GM19328 (cell line): ENCODE results near the gene CCDC102A.

Experiments used
- ATAC-seq: cut with Tn5 transposase; IDR thresholded peaks from one replicate; pipeline ENCODE4 v1.9.1; 2021; ENCODE audit warnings: mild to moderate bottlenecking, moderate library complexity; ENCODE audit not compliant: unreplicated experiment

CCDC102A gene

DNA sequence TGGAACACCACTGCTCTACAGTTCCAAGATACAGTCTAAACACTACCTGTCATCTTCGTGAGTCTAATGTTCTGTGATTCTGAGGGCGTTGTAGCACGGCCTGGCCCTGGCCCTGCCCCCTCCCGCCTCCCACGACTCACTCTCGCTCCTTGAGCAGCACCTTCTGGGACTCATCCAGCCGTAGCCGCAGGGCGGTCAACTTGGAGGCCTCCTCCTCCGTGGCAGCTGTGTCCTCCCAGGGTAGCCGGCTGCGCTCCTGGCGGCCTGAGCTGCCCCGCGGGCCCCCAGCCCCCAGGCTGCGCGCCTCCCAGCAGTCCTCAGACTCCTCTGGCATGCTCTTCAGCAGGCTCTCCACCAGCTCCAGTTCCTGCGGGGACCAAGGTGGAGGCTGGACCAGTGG, 10.6 kb downstream of the CCDC102A start:
- ATAC-seq: no peak

DNA sequence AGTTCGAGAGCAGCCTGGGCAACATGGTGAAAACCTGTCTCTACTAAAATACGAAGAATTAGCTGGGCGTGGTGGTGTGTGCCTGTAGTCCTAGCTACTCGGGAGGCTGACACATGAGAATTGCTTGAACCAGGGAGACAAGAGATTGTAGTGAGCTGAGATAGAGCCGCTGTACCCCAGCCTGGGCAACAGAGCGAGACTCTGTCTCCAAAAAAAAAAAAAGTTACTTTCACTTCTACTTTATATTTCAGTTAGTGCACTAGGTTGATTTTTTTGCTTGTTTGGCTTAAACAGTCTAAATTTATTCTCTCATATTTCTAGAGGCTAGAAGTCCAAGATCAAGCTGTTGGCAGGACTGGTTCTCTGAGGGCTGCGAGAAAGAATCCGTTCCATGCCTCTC, 13.4 kb downstream of the CCDC102A start:
- no peak for ATAC-seq

DNA sequence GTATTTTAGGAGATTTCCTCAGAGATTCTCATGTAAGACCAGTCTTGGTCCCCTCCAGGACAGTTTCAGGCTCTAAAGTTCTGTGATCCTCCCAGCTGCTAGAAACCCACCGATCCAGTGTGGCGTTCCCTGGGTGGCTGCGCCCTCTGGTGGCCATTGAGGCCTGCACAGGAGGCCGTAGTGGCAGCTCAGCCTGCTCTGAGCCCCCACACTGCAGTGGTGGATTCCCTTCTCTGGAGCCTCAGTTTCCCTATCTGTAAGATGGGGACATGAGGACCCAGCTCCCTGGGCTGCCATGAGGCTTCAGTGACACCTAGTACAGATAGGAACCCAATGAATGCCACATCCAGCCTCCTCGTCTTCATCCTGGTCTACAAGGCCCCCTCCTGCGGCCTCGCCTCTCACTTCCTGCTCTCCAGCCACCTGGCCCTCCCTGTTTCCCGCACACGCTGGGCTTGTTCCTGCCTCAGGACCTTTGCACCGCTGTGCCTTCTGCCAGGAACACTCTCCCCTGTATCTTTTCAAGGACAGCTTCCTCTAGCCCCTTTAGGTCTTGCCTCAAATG, 16.5 kb downstream of the CCDC102A start:
- ATAC-seq: peak; percentile 50

DNA sequence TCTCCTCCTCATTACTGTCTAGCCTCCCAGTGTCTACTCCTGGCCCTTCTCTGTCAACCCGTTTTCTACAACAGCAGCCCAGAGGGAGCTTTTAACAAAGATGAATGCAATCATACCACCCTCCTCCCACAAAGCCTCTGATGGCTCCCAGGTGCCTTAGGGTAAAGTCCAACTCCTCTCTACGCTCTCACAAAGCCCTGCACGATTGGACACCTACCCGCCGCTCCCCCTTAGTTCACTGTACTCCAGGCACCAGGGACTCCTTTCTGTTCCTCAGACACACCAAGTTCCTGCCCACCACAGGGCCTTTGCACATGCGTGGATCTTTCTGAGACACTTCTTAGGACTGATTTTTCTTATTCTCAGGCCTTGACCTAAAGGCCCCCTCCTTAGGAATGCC, 17.4 kb downstream of the CCDC102A start:
- no peak for ATAC-seq

DNA sequence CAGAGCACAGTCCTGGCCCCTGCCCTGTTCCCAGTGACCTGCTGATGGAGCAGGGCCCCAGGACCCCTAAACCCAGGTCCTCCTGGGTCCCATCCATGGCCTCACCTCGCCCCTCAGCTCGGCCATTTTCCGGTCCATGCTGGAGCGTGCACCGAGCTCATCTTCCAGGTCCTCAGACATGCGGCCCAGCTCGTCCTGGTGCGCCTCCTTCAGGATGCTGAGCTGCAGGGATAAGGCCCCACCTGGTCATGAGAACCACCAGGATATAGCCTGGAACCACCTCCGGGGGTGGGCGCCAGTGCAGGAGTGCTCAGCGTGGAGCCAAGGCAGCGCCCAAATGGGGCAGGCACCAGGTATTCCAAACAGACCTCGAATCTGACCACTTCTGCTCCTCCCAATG, 17.9 kb downstream of the CCDC102A start:
- no peak for ATAC-seq

DNA sequence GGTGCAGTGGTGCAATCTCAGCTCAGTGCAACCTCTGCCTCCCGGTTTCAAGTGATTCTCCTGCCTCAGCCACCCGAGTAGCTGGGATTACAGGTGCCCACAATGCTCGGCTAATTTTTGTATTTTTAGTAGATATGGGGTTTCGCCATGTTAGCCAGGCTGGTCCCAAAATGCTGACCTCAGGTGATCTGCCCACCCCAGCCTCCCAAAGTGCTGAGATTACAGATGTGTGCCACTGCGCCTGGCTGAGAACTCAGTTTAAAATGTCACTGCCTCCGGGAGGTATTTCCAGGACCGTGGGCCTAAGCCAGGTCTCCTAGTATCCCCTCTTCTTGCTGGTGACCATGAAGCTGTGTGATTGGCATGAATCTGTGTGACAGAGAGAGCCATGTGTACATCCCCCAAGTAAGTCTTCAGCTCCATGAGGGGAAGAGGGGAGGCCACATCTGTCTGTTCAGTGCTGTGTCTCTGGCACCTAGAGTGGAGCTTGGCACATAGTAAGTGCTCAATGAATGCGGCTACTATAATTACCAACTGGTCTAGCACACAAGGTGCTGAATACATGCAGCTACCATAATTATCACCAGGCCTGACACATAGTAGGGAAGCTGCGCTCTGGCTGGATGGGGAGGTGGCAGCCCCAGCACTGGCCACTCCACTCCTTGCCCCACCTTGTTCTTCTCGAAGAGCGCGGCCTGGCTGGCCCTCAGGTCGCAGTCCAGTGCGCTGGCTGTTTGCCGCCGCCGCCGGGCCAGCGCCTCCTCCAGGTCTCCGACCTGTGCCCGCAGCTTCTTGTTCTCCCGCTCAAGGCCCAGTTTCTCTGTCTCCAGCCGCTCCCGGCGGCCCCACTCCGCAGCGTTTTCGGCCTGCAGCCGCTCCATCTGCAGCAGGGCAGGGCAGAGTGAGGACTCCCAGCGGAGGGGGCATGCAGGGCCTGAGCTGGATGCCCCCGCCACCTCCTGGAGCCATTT, 18.7 kb downstream of the CCDC102A start:
- no peak for ATAC-seq

DNA sequence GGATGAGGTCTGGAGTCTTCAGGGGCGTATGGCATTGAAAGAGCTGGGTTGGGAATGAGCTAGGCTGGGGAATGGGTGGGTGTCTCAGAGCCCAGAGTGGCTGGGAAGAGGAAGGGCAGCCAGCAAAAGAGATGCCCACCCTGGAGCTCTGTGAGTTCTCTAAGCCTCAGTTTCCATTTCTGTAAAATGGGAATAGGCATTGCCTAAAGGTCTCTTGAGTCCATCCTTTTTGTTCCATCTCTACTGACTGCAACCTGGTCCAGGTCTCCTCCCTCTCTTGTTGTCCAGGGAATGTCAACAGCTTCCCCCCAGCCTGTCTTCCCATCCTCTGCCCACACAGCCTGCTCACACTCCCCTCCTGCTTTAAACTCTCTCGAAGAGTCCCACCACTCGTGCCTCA, 19.6 kb downstream of the CCDC102A start:
- no peak for ATAC-seq

DNA sequence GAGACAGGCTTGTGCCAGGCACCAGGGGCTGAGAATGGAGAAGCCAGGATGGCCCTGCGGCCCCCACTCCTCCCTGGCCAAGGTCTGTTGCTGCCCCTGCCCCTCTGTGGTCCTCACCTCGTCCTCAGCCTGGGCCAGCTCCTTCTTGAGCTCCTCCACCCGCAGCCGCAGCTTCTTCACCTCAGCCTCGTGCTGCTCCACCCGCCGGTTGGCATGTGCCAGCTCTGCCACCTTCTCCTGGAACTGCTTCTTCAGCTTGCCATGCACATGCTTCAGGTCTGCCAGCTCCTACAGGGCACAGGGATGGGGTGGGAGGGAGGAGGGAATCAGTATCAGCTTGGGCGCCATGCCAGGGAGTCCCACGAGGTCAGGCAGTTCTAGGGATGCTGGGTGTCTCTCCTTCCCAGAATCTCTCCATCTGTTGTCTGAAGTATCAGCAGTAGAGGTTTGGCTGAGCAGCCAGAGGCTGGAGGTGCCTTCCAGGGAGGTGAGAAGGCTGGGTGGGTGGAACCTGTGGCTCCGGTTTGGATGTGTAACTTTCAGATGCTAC, 20.1 kb downstream of the CCDC102A start:
- no peak for ATAC-seq

DNA sequence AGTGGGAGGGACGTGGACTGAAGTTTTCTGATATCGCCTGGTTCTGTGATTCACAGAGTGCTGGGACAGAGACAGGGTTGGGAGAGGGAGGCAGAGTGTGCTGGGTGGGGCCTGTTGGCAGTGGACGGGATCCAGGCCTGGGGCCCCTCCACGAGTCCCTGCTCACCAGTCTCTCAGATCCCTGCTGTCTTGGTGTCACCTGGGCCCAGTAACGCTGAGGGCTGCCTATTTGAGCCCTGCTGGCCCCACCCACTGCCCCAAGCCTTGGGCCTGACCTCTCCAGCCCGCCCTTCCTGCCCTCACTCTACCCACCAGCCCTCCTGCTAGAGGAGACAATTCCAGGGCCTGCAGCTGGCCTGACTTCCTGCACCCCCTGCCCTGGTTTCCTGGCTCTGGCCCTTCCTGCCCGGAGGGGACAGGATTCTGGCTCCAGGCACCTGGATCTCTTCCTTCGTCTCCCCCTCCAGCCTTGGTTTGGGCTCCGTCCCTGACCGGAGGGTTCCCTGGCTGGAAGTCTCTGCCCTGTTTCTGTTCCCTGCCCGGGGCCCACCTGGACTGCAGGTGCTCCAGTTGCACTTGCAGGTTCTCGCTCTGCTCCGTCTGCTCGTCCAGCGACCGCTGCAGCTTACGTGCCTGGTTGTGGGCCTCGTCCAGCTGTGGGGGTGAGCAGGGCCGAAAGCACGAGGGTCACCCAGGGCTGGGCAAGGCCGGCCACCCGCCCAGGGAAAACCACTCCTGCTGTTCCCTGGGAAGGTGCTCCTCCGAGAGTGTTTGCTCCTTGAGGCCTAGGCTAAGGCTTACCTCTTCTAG, 21.4 kb downstream of the CCDC102A start:
- no peak for ATAC-seq

DNA sequence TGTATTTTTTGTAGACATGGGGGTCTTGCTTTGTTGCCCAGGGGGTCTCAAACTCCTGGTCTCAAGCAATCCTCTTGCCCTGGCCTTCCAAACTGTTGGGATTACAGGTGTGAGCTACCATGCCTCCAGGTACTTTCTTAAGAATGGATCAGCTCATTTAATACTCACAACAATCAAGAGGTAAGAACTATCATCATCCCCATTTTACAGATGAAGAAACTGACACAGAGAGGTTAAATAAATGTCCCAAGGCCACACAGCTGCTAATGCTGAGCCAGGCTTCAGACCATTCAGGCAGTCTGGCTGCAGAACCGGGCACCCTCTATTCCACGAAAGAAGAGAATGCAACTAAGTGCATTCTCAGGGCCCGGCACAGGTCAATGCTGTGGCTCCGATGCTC, 22.0 kb downstream of the CCDC102A start:
- no peak for ATAC-seq

DNA sequence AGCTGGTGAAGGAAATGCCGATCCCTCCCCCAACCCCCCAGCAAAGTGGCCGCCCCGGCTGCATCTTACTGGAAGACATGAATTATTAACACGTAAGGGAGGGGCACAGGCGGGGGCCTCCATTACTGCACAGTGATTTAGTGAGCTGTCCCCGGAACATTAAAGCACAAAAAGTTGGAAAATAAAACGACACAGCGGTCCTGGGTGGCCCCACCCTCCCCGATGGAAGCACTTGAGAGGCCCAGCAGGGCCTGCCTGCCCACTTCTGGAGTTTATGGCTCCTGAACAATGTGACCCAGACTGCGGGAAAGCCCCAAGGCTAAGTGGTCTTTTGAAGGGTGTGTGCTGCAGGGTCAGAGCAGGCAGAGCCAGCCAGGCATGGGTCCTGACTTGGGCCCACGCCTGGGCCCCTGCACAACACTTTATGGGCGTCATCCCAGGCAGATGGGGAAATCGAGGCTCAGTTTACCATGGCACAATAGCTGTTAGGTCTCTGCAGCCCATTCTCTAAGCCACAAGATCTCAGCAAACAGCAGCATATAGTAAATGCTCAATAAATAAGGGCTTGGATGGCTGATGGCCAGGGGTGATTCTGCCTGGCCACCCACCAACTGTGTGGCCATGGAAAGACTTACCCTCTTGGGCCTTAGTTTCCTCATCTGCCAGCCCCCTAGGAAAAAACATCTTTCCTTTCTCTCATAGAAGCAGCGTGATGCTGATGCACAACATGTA, 22.8 kb downstream of the CCDC102A start:
- ATAC-seq: no peak

DNA sequence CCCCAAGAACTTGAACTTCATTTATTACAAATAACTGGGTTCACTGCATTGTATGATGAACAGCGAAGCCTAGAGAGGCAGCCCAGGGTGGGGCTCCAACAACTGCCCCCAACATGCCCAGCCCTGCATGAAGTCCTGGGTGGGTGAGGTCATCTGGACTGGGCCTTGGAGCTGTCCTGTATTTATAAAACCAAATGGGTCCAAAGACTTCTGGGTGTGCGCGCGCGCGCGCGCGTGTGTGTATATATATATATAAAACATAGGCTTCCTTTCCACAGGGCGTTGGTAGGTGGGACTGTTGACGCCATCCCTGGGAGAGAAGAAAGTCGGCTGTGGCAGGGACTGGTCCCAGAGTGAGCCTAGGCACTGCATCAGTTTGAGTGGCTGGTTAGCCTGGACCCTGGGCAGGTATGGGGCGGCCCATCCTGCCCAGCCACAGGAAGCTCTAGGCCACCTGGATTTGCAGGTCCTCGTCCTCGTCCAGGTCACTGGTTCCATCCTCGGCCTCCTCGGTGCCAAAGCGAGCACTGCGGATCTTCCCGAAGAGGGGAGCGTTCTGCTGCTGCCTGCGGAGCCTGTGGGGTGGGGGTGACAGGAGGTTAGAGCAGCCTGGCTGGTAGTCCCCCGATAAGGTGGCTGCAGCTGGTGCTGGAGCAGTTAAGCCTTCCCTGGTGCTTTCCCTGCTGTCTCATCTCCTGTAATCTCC, 23.9 kb downstream of the CCDC102A start:
- no peak for ATAC-seq

DNA sequence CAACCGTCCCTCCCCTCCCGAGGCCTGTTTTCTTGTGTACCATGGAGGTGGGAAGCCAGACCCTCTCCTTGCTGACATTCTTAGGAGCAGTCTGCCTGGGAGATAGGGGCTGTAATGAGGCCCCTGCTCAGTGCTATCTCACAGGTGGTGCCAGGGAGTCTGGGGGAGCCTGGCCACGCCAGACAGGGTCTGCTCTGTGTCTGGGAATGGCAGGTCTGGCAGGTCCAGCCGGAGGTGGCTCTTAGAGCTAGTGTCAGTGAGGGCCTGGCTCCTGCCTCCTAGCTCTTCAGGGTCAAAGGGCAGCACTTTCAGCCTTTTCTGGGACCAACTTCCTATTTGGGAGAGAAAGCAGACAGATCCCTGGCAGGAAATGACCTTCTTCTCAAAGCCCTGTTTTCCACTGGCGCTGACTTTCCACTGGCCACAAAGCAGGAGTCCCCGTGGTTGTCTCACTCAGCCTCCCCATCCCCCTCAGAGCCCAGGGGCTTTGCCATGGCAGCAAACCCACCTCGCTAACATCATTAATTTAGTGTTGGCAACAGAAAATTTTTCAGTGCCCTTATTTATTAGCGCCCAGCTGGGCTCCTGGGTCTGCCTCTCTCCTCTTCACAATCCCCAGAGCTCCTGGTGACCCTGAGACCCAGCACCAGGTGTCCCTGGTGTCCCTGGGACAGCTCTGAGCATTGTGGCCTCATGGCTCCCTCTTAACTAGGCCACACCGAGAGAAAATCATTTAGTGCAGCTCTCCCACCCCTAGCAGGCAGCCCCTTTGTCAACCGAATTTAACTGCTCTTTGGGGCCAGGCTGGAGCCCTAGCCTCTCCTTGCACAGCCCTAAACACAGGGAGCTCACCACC, 26.1 kb downstream of the CCDC102A start:
- ATAC-seq: no peak

DNA sequence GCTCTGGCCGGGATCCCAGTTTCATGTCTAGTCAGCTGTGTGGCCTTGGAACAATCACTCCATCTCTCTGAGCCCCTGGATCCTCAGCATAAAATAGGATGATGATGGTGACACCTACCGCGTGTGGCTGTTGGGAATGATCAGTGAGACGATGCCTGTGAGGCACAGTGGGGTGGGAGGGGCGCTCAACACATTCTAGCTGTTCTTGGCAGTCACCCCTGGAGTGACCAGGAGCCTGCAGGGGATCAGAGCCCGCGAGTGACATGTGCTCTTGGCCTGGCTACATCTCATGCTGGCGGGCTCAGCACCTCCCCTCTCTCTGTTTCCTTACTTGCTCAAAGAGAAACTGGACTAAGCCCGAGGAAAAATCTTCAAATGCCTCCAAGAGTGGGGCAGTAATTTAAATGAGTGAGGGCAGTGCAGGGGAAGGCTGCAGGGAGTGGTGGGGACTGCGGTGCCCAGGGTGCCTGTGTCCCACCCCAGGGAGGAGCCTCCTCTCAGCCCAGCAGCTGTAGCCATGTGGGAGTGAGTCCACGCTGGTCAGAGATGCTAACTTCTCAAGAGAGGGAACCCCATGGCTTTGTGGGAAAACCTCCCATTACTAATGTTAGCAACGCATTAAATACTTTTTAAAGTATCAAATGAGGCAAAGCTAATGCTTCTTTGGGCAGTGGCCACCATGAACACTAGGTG, 27.0 kb downstream of the CCDC102A start:
- no peak for ATAC-seq

DNA sequence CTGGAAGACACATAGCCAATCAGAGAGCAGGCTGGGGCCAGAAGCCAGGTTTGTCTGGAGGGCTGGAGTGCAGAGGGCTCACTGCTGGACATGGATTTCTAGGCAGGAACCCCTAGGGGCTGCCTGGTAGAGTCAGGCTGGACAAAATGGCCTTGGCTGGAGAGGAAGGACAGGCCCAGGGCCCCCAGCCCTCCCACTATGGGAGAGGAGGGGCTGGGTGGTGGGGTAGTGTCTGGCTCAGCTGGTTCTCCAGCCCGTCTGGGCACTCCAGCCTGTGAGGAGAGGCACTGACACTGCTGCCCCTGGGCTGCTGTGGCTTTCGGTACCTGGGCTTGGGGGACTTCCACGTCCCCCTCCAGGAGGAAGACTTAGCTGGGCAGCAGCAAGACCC, 28.3 kb downstream of the CCDC102A start:
- ATAC-seq: no peak

DNA sequence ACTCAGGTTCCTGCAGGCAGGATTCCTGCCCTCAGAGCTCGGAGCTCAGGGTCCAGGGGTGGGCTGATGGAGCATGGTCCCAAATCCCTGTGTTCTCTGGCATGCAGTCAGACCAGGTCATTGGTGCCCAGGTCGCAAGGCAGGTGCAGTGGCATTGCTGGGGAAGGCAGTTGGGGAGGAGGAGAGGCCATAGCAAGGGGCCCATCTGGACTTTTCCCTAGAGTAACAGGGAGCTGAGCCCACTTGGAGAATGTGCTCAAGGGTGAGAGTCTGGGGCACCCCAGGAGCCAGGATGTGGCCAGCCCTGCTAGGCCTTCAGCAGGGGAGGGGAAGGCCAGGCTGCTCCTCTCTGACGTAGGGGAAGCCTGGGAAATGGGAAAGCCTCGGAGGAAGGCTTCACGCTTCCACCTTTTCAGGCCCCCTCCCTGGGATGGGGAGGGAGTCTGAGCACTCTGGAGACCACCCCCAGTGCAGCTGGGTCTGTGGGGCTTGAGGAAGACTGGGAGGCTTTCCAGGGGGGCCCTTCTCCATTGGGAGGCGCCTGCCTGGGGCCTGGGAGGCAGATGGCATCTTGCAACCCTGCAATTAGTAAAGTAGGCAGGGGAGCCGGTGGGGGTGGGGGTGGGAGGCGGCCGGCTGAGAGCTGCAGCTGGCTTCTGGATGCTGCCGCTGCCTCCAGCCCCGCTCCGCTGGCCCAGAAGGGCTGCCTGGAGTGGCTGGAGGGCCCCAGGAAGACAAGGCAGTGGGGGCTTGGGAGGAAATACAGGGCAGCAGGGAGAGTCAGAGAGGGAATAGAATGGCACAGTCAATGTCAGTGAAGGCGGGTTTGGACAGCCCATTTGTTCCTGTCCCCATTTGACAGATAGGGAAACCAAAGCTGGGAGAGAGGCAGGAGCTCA, 29.0 kb downstream of the CCDC102A start:
- ATAC-seq: no peak

DNA sequence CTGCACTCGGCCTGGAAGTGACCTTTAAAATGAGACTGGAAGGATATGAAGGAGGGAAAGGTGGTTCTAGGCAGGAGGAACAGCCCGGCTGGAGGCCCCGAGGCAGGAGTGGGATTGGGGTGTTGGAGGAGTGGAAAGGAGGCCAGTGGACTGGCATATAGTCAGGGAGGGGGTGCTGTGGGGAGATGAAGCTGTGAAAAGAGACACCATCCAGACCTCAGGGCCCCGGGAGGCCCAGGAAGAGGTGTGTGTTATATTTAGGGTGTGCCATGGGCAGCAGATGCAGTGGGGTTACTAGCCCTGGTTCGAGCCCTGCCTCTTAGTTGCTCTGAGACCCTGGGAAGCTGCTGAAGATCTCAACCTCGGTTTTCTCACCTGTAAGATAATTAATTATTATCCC, 31.2 kb downstream of the CCDC102A start:
- no peak for ATAC-seq

DNA sequence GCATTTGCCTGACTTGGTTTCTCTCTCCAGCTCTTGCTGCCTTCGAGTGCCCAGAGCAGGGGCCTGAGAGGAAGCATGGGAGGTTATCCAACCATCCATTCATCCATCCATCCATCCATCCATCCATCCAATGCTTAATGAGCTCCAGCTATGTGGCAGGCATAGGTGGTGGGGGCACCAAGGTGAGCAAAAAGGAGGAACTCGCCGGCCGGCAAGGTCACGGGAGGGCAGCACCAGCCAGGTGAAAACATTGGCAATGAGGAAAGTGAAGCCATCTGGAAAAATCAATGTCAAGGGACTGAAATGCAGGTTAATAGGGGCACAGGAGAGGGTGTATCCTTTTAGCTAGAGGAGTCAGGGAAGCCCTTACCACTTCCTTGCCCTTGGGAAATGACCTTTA, 31.9 kb downstream of the CCDC102A start:
- ATAC-seq: no peak
